GM12874 (cell line): ENCODE results near the gene TMEM212.

Experiments used
- CTCF ChIP-seq: IDR thresholded peaks from 2 replicates; pipeline ENCODE4 v1.5.1; 2011; ENCODE audit warnings: low read depth, mild to moderate bottlenecking, control low read depth, low read length, moderate library complexity; ENCODE audit not compliant: insufficient read depth

The TMEM212 gene

GRCh38 chr3:171824824-171825221 lies 18.3 kb upstream of the TMEM212 start:
- no peak for TF ChIP-seq CTCF

- TF ChIP-seq CTCF = no peak
Observed at GRCh38 chr3:171825222-171825828, 17.8 kb upstream of the TMEM212 start.

GRCh38 chr3:171827385-171827784 lies 15.8 kb upstream of the TMEM212 start:
- TF ChIP-seq CTCF = no peak

- no peak for TF ChIP-seq CTCF
Observed at GRCh38 chr3:171827836-171828458, 15.2 kb upstream of the TMEM212 start.

- TF ChIP-seq CTCF = no peak
Observed at GRCh38 chr3:171828902-171829770, 14.0 kb upstream of the TMEM212 start.

GRCh38 chr3:171829841-171830517 lies 13.2 kb upstream of the TMEM212 start:
- TF ChIP-seq CTCF = peak; percentile 81

- no peak for TF ChIP-seq CTCF
Observed at GRCh38 chr3:171830518-171830875, 12.7 kb upstream of the TMEM212 start.
